GM13976 (cell line): Measurements from ENCODE around the gene TMCC2.

Source experiments
- DNase-seq: peaks from one replicate; pipeline ENCODE4 v3.0.0; 2012; ENCODE audit warnings: low spot score
- in situ Hi-C: fragments of 300-500 bp; cut with MboI; formaldehyde crosslinking; loops from one replicate; pipeline ENCODE4 v1.12.0; 2022; ENCODE audit warnings: low sequenced_read_pairs, mixed read lengths, inconsistent platforms; ENCODE audit not compliant: unreplicated experiment
- TF ChIP-seq, protein P1 (sequence below): IDR thresholded peaks from 2 replicates; pipeline ENCODE4 v1.5.1; 2012; ENCODE audit warnings: borderline replicate concordance, mild to moderate bottlenecking; ENCODE audit not compliant: insufficient read depth; ENCODE audit errors: extremely low read depth, missing control alignments, control extremely low read depth

The TMCC2 gene

DNA sequence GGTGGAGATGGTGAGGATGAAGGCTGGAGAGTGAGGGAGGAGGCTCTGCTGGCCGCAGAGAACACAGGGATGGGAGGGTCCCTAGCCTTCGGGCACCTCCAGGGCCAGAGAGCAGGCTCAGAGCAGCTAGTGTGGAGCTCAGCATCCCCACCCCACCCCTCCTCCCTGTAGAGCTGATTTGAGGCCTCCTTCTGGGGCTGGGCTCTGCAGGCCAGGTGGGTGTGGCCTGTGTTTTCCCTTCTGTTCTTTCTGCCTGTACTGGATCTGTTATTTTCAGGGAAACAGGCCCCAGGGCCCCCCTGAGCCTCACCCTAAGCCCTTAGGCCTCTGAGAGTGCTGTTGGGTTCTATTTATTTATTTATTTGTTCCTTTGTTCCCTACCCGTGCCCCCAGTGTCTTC, 44.8 kb downstream of the TMCC2 start:
- in situ Hi-C loops: no loop called here
- TF ChIP-seq, protein P1, sequence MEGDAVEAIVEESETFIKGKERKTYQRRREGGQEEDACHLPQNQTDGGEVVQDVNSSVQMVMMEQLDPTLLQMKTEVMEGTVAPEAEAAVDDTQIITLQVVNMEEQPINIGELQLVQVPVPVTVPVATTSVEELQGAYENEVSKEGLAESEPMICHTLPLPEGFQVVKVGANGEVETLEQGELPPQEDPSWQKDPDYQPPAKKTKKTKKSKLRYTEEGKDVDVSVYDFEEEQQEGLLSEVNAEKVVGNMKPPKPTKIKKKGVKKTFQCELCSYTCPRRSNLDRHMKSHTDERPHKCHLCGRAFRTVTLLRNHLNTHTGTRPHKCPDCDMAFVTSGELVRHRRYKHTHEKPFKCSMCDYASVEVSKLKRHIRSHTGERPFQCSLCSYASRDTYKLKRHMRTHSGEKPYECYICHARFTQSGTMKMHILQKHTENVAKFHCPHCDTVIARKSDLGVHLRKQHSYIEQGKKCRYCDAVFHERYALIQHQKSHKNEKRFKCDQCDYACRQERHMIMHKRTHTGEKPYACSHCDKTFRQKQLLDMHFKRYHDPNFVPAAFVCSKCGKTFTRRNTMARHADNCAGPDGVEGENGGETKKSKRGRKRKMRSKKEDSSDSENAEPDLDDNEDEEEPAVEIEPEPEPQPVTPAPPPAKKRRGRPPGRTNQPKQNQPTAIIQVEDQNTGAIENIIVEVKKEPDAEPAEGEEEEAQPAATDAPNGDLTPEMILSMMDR: no peak
- DNase-seq: no peak

DNA sequence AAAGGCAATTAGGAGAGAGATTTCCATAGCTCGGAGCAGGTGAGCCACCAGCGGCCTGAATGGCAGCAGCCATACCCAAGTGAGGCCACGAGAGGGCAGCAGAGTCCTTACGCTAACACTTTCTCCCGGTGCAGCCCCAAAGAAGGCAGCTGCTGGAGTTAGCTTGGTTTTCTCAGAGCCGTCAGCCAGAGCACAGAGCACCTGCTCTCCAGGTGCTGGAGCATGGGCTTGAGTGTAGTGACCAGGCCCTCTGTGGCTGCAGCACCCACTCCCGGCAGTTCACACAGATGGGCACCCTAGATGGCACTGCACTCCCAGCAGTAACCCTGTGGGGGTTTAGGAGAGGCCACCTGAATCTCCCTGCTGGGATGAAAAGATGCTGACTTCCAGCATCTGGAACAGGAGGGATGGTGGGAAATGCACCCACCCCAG, 45.8 kb downstream of the TMCC2 start:
- in situ Hi-C loops: no loop called here
- peak; percentile 92 for DNase-seq
- TF ChIP-seq, protein P1: peak; percentile 92

DNA sequence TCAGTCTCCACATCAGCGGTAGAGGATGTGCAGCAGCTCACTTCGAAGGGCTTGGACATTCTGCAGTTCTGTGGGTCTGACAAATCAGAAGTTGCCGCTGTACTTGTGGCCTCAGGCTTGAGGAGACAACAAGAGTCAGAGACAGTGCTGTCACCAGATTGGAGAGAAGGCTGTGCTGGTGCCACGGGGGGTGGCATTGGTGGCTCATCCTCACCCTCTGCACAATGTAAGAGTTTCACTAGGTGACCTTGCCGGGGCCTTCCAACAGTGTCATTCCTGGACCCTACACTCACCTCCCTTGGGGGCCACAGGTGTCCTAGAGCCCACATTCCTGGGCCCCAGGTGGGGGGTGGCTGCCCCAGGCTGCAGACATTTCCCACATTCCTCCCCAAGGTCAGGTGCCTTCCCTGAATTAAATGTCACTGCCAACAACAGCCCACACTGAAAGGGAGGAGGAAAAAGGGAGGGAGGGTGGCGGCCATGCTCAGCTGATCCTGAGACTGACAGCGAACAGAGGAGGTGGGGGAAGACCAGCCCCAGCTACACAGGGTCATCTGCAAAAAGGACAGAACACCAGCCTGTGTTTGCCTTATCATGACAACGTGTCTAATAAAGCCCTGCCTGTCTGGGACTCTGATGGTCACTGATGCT, 46.4 kb downstream of the TMCC2 start:
- TF ChIP-seq, protein P1: no peak
- in situ Hi-C loops: no loop called here
- no peak for DNase-seq

DNA sequence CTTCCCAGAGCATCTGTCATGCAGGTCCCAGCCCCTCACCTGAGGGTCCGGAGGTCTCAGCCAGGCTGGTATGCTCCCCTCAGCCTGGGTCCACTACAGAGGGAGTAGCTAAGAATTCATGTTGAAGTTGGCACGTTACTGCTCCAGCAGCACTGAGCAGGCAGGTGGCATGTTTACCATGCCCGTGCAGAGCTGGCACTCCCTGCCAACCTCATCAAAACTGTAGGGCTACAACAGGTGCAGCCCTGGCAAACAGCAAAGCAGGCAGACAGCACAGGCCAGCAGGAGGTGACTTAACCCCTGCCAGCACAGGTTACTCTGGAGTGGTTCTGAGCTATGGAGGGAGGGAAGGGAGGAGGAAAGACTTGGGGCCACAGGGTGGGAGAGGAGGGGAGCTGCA, 47.4 kb downstream of the TMCC2 start:
- TF ChIP-seq, protein P1: no peak
- in situ Hi-C loops: no loop called here
- DNase-seq: no peak

DNA sequence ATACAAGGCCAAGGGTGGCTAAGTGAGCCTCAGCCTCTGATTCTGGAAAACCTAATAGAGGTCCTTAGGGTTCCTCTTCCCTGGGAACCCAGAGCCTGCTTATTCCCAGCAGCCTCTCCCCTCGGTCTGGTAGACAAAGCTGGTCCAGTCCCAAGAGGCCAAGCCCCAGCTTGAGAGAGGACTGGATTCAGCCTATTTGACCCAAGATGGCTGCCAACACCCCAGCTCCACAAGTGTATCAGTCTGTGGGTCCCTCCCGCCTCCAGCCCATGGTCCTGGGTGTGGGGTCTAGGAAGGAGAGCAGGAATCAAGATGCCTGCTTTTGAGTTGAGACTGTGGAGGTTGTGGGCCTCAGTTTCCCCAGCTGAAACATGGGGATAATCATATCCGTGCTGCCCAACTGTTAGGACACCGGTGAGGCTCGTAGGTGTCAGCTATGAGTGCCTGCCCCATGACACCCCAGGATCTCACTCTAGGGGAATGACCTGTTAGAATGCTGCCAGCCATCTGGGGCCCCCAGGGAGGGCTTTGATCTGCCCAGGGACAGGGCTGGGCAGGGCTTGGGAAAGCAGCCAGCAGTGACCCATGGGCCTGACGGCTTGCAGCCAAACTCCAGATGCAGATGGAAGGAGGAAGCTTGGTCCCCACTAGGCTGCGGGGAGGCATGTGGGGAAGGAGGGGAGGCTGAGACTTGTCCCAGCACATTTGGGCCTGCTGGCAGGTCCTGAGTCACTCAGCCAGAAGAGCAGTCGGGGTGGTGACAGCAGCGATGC, 48.4 kb downstream of the TMCC2 start:
- DNase-seq: no peak
- TF ChIP-seq, protein P1: no peak
- in situ Hi-C loops: no loop called here

DNA sequence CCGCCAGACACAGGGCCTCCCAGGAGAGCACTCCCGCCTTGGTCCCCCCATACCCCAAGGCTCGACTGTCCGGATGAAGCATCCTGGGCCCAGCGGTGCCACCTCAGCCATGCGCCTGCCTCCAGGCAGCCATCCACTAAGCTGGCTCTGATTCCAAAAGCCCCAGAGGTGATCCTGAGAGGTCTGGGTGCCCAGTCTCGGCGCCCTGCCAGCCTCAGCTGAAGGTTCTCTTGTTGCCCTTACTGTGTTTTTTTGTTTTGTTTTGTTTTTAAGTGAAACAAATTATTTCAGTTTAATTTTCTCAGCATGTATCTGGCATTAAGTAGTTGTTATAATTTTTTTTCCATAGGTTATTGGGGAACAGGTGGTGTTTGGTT, 48.9 kb downstream of the TMCC2 start:
- in situ Hi-C loops: no loop called here
- DNase-seq: no peak
- TF ChIP-seq, protein P1: no peak
